HepG2 (cell line): ENCODE data around the gene SPAG5. TPM values are rescaled to one million over a fixed set of nuclear protein-coding genes. Genes with fewer than 3 reads are reported as not detected.

ENCODE experiments used
- ATAC-seq: fragments of 200-7000 bp; cut with Tn5 transposase; 3 replicates; pipeline ENCODE4 v1.9.1; 2020; ENCODE audit warnings: mild to moderate bottlenecking, moderate library complexity
- BruUV-seq: library from RNA; stranded (reverse); fragments of 400-500 nt; replicated peaks from 2 replicates; lab custom pipeline; 2021; lab: Mats Ljungman, UMichigan
- CTCF ChIA-PET: fragments of 300-600 bp; formaldehyde crosslinking; extraction: SDS; loops from one replicate; lab custom pipeline; 2021; ENCODE audit warnings: low total read pairs, inconsistent platforms, low intra/inter-chr PET ratio; lab: Yijun Ruan, JAX
- POLR2A ChIA-PET: fragments of 350-600 bp; sonication (Branson Sonifier 250); formaldehyde crosslinking; loops from one replicate; lab custom pipeline; 2020; ENCODE audit warnings: antibody characterized with exemption, inconsistent platforms; lab: Yijun Ruan, JAX
- DNase-seq: peaks from one replicate; pipeline ENCODE4 v3.0.0-alpha.2; 2015; ENCODE audit warnings: low spot score
- FAIRE-seq: peaks from 3 replicates; lab custom pipeline; 2011; peaks lifted over from hg19 to GRCh38; lab: Jason Lieb, UNC
- H2AFZ ChIP-seq: one replicate; pipeline ENCODE4 v1.6.1; 2011; ENCODE audit warnings: low read length, inconsistent platforms
- H3K27ac ChIP-seq: fragments of 300-600 bp; 3 replicates; pipeline ENCODE4 v1.8.0; 2011; ENCODE audit warnings: mixed run types, mild to moderate bottlenecking, mixed read lengths, low read length, inconsistent platforms; ENCODE audit not compliant: insufficient read depth; ENCODE audit errors: extremely low read length
- H3K27me3 ChIP-seq, 2 experiments: fragments of 200-600 bp in 1 of 2; 2 replicates in 1 of 2; 3 replicates in 1 of 2; pipeline versions ENCODE4 v1.6.0 to v1.8.0; 2011; ENCODE audit warnings: low read length in 2 of 2, mild to moderate bottlenecking in 2 of 2, moderate library complexity in 2 of 2, inconsistent platforms in 1 of 2; ENCODE audit not compliant: insufficient read depth in 2 of 2, control insufficient read depth in 1 of 2
- H3K36me3 ChIP-seq, 2 experiments: fragments of 200-600 bp in 1 of 2; replicated peaks in 1 of 2; 2 replicates in 1 of 2; 3 replicates in 1 of 2; pipeline versions ENCODE4 v1.5.1 to v1.8.0; 2011; ENCODE audit warnings: low read length in 2 of 2, inconsistent platforms in 1 of 2; ENCODE audit not compliant: insufficient read depth in 2 of 2, control insufficient read depth in 1 of 2
- H3K4me1 ChIP-seq: 2 replicates; pipeline ENCODE4 v1.5.1; 2012; ENCODE audit warnings: low read length, inconsistent platforms; ENCODE audit not compliant: insufficient read depth
- H3K4me2 ChIP-seq: 2 replicates; pipeline ENCODE4 v1.6.0; 2011; ENCODE audit warnings: low read depth, low read length, inconsistent platforms
- H3K4me3 ChIP-seq, 3 experiments: fragments of 200-600 bp in 1 of 3; sonication (generic), shearing (Covaris generic) in 1 of 3; replicated peaks in 1 of 3; 2 replicates each; pipeline ENCODE4 v1.5.1; 2011 to 2016; ENCODE audit warnings: low read length in 3 of 3, inconsistent platforms in 2 of 3, low read depth in 2 of 3, mild to moderate bottlenecking in 2 of 3, control low read depth in 1 of 3, mixed read lengths in 1 of 3; ENCODE audit not compliant: insufficient read depth in 1 of 3
- H3K79me2 ChIP-seq: one replicate; pipeline ENCODE4 v1.6.1; 2011; ENCODE audit warnings: low read length, inconsistent platforms; ENCODE audit not compliant: insufficient read depth
- H3K9ac ChIP-seq: 2 replicates; pipeline ENCODE4 v1.6.0; 2011; ENCODE audit warnings: mild to moderate bottlenecking, low read depth, low read length, inconsistent platforms; ENCODE audit not compliant: insufficient read depth
- H3K9me3 ChIP-seq: 2 replicates; pipeline ENCODE4 v1.5.1; 2012; ENCODE audit warnings: mild to moderate bottlenecking, low read length
- H4K20me1 ChIP-seq: 2 replicates; pipeline ENCODE4 v1.6.0; 2011; ENCODE audit warnings: inconsistent platforms, mild to moderate bottlenecking, low read length, moderate library complexity; ENCODE audit not compliant: insufficient read depth
- ARID4A ChIP-seq: sonication (generic); formaldehyde crosslinking; IDR thresholded peaks from 2 replicates; pipeline ENCODE4 v1.5.0; 2020; ENCODE audit warnings: mild to moderate bottlenecking, missing genetic modification reagents, borderline replicate concordance
- TMF1 ChIP-seq: sonication (generic); formaldehyde crosslinking; IDR thresholded peaks from 2 replicates; pipeline ENCODE4 v1.8.1; 2022; ENCODE audit warnings: low read depth, missing genetic modification reagents
- YEATS4 ChIP-seq: sonication (generic); formaldehyde crosslinking; IDR thresholded peaks from 2 replicates; pipeline ENCODE4 v1.4.0; 2020; ENCODE audit warnings: missing genetic modification reagents, borderline replicate concordance
- ZFP62 ChIP-seq: sonication (generic); formaldehyde crosslinking; IDR thresholded peaks from 2 replicates; pipeline ENCODE4 v1.4.0; 2020; ENCODE audit warnings: missing genetic modification reagents
- WGBS: methylation state at CpG from one replicate; pipeline ENCODE4 v1.1.6; 2017; ENCODE audit warnings: low lambda C conversion rate; 5-methylcytosine and 5-hydroxymethylcytosine counted together
- in situ Hi-C: cut with HindIII; loops from 2 replicates; pipeline ENCODE4 v1.10.0; 2017; ENCODE audit warnings: low pct_unique_long_range_greater_than_20kb; ENCODE audit not compliant: extremely low pct_ligation_motif_present
- intact Hi-C: fragments of 100-400 bp; cut with micrococcal nuclease; formaldehyde crosslinking; loops from one replicate; pipeline ENCODE4 v1.10.0; 2022; ENCODE audit not compliant: unreplicated experiment
- polyA plus RNA-seq, 8 experiments: library from polyadenylated mRNA; depleted of rRNA in 3 of 8; stranded (reverse) in 7 of 8; unstranded in 1 of 8; fragments of >200 nt; fragmentation: Illumina TruSeq in 4 of 8; extraction: Trizol in 4 of 8; gene quantifications; 2 replicates each; pipeline versions ENCODE4 v1.2.1 to v1.2.3, GENCODE V29; 2011 to 2016; ENCODE audit warnings: low read depth in 4 of 8, missing spikeins in 1 of 8, mixed read lengths in 1 of 8; ENCODE audit not compliant: insufficient read depth in 1 of 8
- total RNA-seq, 5 experiments: library from RNA; depleted of rRNA; stranded (reverse); fragments of >200 nt; fragmentation: Illumina TruSeq; extraction: Trizol; gene quantifications; 2 replicates each; pipeline ENCODE4 v1.2.3, GENCODE V29; 2016; ENCODE audit warnings: low read depth in 1 of 5

Gene SPAG5
- total and polyA plus RNA-seq, 2 of the 13 experiments (the other 11 are each of a cell fraction or from before 2014, with no cell fraction given): 41.4 to 98.0 TPM

GRCh38 chr17:28533091-28533807 lies 65.6 kb downstream of the SPAG5 start:
- Histone ChIP-seq H3K4me2 (no peak overlapping the region), H3K36me3 (no peaks in the 10 kb centered on the region), H3K9ac (no peak overlapping the region), H2AFZ (no peak overlapping the region), H3K27me3 (peaks cover 10 to 43% of the 10 kb centered on the region in 2 experiments; a peak in 4 of 5 replicates), H3K4me3 (no peak overlapping the region), H3K79me2 (no peaks in the 10 kb centered on the region), H3K27ac (no peak overlapping the region), H3K9me3 (no peaks in the 10 kb centered on the region), H4K20me1 (no peaks in the 10 kb centered on the region), H3K4me1 (peaks cover 6% of the 10 kb centered on the region)
- no peak for FAIRE-seq
- BruUV-seq: no TSS peak
- no peak for ATAC-seq
- ChIA-PET CTCF (no interaction called here), POLR2A (no interaction called here)
- no peak for TF ChIP-seq YEATS4 (CRISPR knock-in tag)
- TF ChIP-seq ARID4A: no peak
- TF ChIP-seq TMF1 (CRISPR knock-in tag): no peak
- no peak for TF ChIP-seq ZFP62 (CRISPR knock-in tag)
- intact Hi-C loops: no loop called here
- no peak for DNase-seq
- in situ Hi-C loops: loop anchor here (5.0 kb wide), 1 partner anchor 36 kb away; no protein-coding TSS in a partner anchor
- 35% methylated on average over 9 of the region's 16 CpGs for WGBS
